HUES6 (cell line): ENCODE measurements around the gene KRT85.
"Not testable (repeated sequence)": the region's sequence is repeated elsewhere in the genome, so short reads cannot be mapped to it uniquely, and the experiment has no call there.

Experiments used
- H3K27ac ChIP-seq: 2 replicates; pipeline ENCODE4 v1.7.0; 2013; ENCODE audit warnings: low read depth, mild to moderate bottlenecking, low read length, inconsistent platforms
- H3K27me3 ChIP-seq: 2 replicates; pipeline ENCODE4 v1.6.1; 2013; ENCODE audit warnings: low read length; ENCODE audit not compliant: control insufficient read depth, insufficient read depth
- H3K36me3 ChIP-seq: 2 replicates; pipeline ENCODE4 v1.6.1; 2013; ENCODE audit warnings: low read length; ENCODE audit not compliant: control insufficient read depth, insufficient read depth
- H3K4me1 ChIP-seq: 2 replicates; pipeline ENCODE4 v1.6.1; 2013; ENCODE audit warnings: low read length; ENCODE audit not compliant: control insufficient read depth, insufficient read depth
- H3K4me3 ChIP-seq: 2 replicates; pipeline ENCODE4 v1.5.1; 2013; ENCODE audit warnings: low read depth, low read length
- H3K9ac ChIP-seq: one replicate; pipeline ENCODE4 v1.6.1; 2013; ENCODE audit warnings: mild to moderate bottlenecking, low read length
- H3K9me3 ChIP-seq: 2 replicates; pipeline ENCODE4 v1.6.1; 2013; ENCODE audit warnings: low read depth, low read length; ENCODE audit not compliant: control insufficient read depth, insufficient read depth

The KRT85 gene

DNA sequence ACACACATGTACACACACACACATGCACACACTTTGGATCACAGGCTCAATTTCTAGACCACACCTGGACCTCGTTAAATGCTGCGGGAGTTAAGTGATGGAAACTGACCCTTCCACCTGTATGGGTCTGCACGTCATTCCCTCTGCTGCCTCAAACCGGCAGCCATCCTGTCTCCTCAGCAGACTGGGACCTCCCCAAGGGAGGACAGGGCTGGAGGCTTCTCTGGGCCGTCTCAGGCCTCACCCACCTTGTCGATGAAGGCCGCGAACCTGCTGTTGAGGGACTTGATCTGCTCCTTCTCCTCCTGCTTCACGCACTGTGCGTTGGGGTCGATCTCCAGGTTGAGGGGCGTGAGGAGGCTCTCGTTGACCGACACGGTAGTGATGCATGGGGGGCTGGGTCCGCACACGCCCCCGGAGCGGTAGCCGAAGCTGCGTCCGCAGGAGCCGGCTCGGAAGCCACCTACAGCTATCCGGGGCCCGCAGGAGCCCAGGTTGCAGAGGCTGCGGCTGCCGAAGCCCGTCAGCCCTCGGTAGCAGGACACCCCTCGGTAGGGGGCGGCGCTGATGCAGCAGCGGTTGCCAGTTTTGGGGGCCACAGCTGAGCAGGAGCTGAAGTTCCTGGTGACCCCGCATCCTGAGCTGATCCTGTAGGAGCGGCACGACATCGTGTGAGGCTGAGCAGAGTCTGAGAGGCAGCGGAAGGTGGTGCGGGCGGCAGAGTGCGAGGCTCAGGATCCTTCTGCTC lies at the start of gene KRT85:
Gene KRT85 (minus strand): TSS at position 744 of the 748 bp plus-strand sequence. CDS start 76 bp downstream, at position 668.
- no peak within 1 kb of the TSS for H3K4me3 ChIP-seq
- peaks cover 7% of the 10 kb centered on the region; the same call in 1 of the 2 replicates for H3K27me3 ChIP-seq

DNA sequence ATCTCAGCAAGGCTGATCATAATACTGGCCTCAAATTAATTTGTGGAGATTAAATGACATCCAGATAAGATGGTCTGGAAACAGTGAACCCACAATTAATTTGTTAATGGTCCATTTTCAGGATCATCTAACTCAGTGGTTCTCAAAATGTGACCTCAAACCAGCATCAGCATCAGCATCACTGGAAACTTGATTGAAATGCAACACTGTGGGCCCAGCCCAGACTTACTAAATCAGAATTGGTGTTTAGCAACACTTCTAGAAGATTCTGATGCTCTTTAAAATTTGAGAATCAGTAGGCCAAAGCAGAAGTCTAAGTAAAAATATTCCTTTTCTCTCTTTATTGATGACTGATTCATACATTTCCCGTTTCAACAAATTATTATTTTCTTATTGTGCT lies 49.5 kb upstream of the KRT85 start:
- Histone ChIP-seq H3K4me1 (no peaks in the 10 kb centered on the region), H3K27me3 (0 out of 2 replicates have a peak, but pooled peaks cover 3% of the 10 kb centered on the region), H3K9ac (no peak overlapping the region), H3K4me3 (no peak overlapping the region), H3K36me3 (no peaks in the 10 kb centered on the region), H3K9me3 (no peaks in the 10 kb centered on the region), H3K27ac (no peak overlapping the region)

More for the DNA sequence above, at the start of gene KRT85:
- Histone ChIP-seq H3K27ac (no peak within 1 kb of the TSS), H3K36me3 (no peaks in the 10 kb centered on the region), H3K4me1 (no peaks in the 10 kb centered on the region), H3K9ac (no peak within 1 kb of the TSS), H3K9me3 (no peaks in the 10 kb centered on the region)

DNA sequence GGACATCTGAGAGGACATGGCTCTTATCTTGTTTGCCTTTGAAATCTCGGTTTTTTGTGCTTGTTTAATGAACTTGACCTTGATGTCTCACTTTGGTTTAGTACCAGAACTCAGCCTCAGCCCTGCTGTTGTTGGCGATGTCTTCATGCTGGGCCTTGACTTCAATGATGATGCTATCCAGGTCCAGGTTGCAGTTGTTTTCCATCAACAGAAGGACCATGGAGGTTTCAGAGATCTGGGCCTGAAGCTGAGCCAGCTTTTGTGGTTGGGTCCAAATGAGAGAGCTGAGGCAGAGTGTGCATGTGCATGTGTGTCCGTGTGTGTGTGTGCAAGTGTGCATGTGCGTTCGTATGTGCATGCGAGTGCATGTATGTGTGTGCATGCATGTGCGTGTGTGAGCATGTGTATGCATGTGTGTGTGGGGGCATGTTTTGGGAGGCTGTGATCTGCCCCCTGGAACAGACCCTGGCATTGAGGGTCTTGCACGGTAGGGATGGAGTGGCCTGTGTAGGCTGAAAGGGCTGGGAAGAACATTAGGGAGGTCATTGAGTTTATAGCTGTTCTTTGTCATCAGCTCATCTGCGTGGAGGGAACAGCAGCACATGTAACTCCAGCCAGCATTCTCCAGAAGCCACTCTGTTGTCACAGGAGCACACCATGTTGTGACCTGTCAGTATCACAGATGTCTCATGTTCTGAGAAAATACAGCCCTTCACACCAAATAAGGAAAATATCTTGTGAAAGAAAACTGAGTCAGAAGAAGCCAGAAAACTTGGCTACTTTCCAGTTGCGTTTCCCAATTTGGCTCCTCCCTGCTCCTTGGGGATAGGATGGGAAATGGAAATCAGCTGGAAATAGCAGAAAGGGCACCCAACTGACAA lies 48.8 kb upstream of the KRT85 start:
- H3K27me3 ChIP-seq = 0 out of 2 replicates have a peak, but pooled peaks cover 3% of the 10 kb centered on the region
- H3K36me3 ChIP-seq = no peaks in the 10 kb centered on the region
- no peak overlapping the region for H3K4me3 ChIP-seq
- no peaks in the 10 kb centered on the region for H3K9me3 ChIP-seq
- no peak overlapping the region for H3K27ac ChIP-seq
- no peak overlapping the region for H3K9ac ChIP-seq
- no peaks in the 10 kb centered on the region for H3K4me1 ChIP-seq

DNA sequence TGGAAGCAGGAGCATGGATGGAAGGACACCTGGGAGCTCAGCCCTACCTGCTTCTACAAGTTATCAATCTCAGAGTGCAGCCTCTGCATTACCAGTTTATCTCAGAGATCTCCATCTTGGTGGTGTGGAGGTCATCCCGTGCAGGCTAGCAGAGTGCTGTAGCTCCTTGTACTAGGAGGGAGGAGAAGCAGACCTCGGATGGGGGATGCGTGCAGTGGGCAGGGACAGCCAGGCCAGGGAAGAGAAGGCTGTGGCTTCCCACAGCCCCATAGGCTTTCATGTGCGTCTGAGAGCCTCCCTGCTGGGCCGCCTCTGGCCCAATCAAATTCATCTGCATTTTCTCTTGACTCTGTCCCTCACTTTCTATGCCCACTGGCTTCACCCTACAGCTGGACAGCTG lies 47.7 kb upstream of the KRT85 start:
- Histone ChIP-seq H3K9ac (no peak overlapping the region), H3K27me3 (no peaks in the 10 kb centered on the region), H3K36me3 (no peaks in the 10 kb centered on the region)

DNA sequence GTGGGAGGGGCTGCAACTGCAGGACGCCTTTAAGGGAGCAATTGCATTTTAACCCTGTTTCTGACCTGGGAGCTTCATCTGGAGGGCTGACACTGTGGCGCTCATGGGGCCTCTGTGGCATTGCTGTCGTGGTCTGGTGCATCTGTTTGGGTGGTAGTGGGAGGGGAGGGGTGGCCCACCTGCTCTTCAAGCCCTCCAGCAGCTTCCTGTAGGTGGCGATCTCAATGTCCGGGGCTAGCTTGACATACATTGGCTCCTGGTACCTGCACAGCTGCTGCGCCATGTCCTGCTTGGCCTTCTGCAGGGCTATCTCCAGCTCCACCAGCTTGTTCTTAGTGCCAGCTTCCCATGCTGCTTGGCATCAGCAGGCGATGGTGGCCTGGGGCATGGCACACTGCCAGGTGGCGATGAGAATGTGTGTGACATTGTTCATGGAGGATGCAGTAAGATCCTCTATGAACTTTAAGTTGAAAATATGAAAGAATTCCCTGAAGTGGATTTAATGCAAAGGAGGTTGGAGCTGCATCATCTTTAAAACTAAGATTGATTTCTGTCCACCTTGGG lies 46.6 kb upstream of the KRT85 start:
- no peaks in the 10 kb centered on the region for H3K4me1 ChIP-seq
- H3K9ac ChIP-seq = no peak overlapping the region
- no peaks in the 10 kb centered on the region for H3K27me3 ChIP-seq
- no peaks in the 10 kb centered on the region for H3K36me3 ChIP-seq
- H3K27ac ChIP-seq = no peak overlapping the region
- H3K4me3 ChIP-seq = no peak overlapping the region
- H3K9me3 ChIP-seq = no peaks in the 10 kb centered on the region

More for the DNA sequence above, 47.7 kb upstream of the KRT85 start:
- no peaks in the 10 kb centered on the region for H3K9me3 ChIP-seq
- no peak overlapping the region for H3K27ac ChIP-seq
- H3K4me1 ChIP-seq = no peaks in the 10 kb centered on the region
- H3K4me3 ChIP-seq = no peak overlapping the region

DNA sequence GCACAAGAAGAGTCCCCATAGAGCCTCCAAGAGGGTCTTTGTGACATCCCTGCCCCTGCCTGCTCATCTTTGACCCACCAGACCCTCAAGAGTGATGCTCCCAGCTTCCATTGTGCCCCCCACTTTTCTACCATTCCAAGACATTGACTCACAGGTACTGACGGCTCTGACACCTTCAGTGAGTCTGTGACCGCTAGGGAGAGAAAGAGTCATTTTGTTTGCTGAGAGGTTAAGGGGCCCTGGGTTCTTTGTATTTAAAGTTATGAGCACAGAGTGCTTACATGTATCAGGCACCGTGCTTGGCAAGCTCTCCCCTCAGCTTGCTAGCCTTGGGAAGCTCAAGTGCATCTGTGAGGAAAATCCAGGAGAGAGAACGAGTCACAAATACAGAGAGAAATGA lies 45.9 kb upstream of the KRT85 start:
- Histone ChIP-seq H3K27me3 (no peaks in the 10 kb centered on the region), H3K4me3 (no peak overlapping the region), H3K27ac (no peak overlapping the region), H3K9ac (no peak overlapping the region), H3K9me3 (no peaks in the 10 kb centered on the region), H3K36me3 (no peaks in the 10 kb centered on the region), H3K4me1 (no peaks in the 10 kb centered on the region)

DNA sequence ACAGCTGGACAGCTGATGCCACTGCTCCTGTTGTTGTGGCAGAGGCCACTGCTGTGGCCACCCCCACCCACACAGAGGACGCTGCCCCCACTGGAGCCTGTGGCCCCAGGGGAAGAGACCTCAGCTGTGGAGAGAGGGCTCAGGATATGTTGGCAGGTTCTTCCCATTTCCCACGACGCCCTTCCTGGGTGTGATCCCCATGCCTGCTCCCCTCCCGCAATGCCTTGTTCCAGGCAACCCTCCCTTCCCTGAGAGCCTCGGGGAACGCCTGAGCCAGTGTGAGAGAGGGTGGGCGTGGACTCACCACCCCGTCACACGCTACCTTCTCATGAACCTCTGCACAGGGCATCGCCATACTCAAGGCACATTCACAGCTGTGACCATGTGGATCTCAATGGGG lies 44.5 kb upstream of the KRT85 start:
- H3K27ac ChIP-seq = no peak overlapping the region
- H3K36me3 ChIP-seq = no peaks in the 10 kb centered on the region
- H3K4me1 ChIP-seq = no peaks in the 10 kb centered on the region
- H3K4me3 ChIP-seq = no peak overlapping the region
- no peak overlapping the region for H3K9ac ChIP-seq
- no peaks in the 10 kb centered on the region for H3K9me3 ChIP-seq
- H3K27me3 ChIP-seq = no peaks in the 10 kb centered on the region

DNA sequence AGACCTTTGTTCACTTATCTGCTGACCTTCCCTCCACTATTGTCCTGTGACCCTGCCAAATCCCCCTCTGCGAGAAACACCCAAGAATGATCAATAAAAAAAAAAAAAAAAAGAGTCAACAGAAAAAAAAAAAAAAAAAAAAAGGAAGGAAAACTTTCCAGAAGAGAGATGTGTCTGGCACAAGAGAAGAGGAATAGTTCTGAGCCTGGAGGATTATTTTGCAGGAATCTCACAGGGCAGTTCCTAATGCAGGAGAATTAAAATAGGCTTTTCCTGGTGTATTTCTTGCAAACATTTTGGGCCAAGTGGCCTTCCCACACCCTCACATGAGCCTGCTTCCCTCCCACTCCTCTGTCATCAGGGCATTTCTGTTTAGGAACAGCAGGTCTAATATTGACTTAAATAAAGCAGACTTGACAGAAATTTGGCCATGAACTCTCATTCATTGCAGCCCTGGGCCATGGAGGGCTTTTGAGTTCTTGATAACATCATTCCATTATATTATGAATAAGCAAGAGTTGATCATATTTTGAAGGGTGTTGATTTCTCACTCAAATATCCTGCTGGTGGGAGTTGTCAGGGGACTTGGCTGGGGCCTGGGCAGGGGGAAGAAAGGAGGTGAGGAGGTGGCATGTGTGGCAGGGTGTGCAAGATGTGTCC lies 43.4 kb upstream of the KRT85 start:
- not testable (repeated sequence) for H3K4me1 ChIP-seq, H3K36me3 ChIP-seq, H3K9ac ChIP-seq, H3K27ac ChIP-seq, H3K27me3 ChIP-seq, H3K9me3 ChIP-seq, H3K4me3 ChIP-seq

DNA sequence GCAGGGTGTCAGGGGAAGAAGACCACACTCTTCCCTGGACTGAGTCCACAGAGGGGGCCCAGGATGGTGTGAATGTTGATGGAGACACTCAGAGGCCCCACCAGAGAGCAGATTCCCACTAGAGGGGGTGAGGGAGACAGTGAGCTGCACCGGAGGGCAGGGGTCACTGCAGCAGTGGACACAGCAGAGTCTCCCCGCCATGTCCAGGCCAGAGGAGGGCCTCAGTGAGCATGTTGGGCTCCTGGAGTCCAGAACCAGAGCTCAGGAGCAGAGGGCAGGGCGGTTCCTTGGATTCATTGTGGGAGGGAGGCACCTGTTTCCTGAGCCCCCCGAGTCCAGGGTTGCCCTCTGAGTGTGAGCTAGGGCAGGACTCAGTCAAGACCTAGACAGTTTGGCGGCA lies 40.6 kb upstream of the KRT85 start:
- Histone ChIP-seq H3K9ac (no peak overlapping the region), H3K27ac (no peak overlapping the region), H3K36me3 (no peaks in the 10 kb centered on the region), H3K4me3 (no peak overlapping the region), H3K9me3 (no peaks in the 10 kb centered on the region), H3K27me3 (no peaks in the 10 kb centered on the region), H3K4me1 (peaks cover 3% of the 10 kb centered on the region; the same call in 1 of the 2 replicates)

DNA sequence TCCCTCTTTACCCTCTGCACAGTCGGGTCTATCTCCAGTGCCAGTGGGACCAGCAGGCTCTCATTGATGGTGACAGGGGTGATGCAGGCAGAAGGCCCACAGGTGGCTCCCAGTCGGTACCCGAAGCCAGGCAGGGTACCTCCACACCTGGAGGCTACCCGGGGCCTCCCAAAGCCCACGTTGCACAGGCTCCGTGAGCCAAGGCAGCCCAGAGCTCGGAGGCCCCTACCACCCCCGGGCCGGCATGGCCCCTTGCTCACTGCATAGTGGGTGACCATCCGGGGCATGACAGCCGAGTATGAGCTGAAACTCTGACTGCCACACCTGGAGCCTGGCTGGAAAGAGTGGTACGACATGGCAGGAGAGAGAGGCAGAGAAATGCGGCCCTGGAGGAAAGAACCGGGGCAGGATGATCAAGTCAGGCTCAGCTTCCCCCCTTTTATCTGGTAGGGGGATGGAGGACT lies 38.7 kb upstream of the KRT85 start, which contains the start of gene KRT82:
Gene KRT82 (minus strand): TSS at position 414 of the 464 bp plus-strand sequence. CDS start 58 bp downstream, at position 356.
- no peaks in the 10 kb centered on the region for H3K9me3 ChIP-seq
- H3K36me3 ChIP-seq = no peaks in the 10 kb centered on the region
- no peak within 1 kb of the TSS for H3K9ac ChIP-seq
- no peaks in the 10 kb centered on the region for H3K27me3 ChIP-seq
- no peak within 1 kb of the TSS for H3K27ac ChIP-seq
- no peak within 1 kb of the TSS for H3K4me3 ChIP-seq
- H3K4me1 ChIP-seq = peaks cover 7% of the 10 kb centered on the region; the same call in 1 of the 2 replicates
